NCI-H774 (cell line): Measurements from ENCODE around the gene TCF7.

Experiments used
- DNase-seq: peaks from one replicate; lab custom pipeline; 2025; lab: John Stamatoyannopoulos, UW

TCF7 gene

GRCh38 chr5:134113363-134113889 lies 1.1 kb upstream of the TCF7 start:
- no peak for DNase-seq

- DNase-seq, result no peak
Observed at GRCh38 chr5:134114886-134115805, 665 bp downstream of the TCF7 start.

- no peak for DNase-seq
Observed at GRCh38 chr5:134115806-134116175, 1.3 kb downstream of the TCF7 start.

GRCh38 chr5:134116286-134116685 lies 1.8 kb downstream of the TCF7 start:
- DNase-seq, result no peak

- no peak for DNase-seq
Observed at GRCh38 chr5:134116789-134117761, 2.6 kb downstream of the TCF7 start.

GRCh38 chr5:134118212-134118835 lies 3.8 kb downstream of the TCF7 start:
- DNase-seq, result no peak

GRCh38 chr5:134119720-134120119 lies 5.2 kb downstream of the TCF7 start:
- no peak for DNase-seq

- DNase-seq, result no peak
Observed at GRCh38 chr5:134120386-134121138, 6.1 kb downstream of the TCF7 start.

- DNase-seq, result no peak
Observed at GRCh38 chr5:134122530-134122929, 8.0 kb downstream of the TCF7 start.

- DNase-seq, result no peak
Observed at GRCh38 chr5:134123360-134123759, 8.9 kb downstream of the TCF7 start.

GRCh38 chr5:134124289-134125038 lies 10.0 kb downstream of the TCF7 start:
- no peak for DNase-seq

- no peak for DNase-seq
Observed at GRCh38 chr5:134125039-134126015, 10.8 kb downstream of the TCF7 start.

- DNase-seq, result no peak
Observed at GRCh38 chr5:134127376-134127861, 12.9 kb downstream of the TCF7 start.

GRCh38 chr5:134127988-134128647 lies 13.6 kb downstream of the TCF7 start:
- no peak for DNase-seq

GRCh38 chr5:134128648-134128995 lies 14.1 kb downstream of the TCF7 start:
- DNase-seq, result no peak

GRCh38 chr5:134129411-134130238 lies 15.1 kb downstream of the TCF7 start:
- DNase-seq, result no peak

- no peak for DNase-seq
Observed at GRCh38 chr5:134130239-134130945, 15.9 kb downstream of the TCF7 start.
